RPMI7951 (cell line): ENCODE results near the gene RNF169. TPM values are rescaled to one million over a fixed set of nuclear protein-coding genes. Genes with fewer than 3 reads are reported as not detected.
"Not testable (repeated sequence)": the region's sequence is repeated elsewhere in the genome, so short reads cannot be mapped to it uniquely, and the experiment has no call there.

Experiments
- DNase-seq: peaks from one replicate; pipeline ENCODE4 v3.0.0-alpha.2; 2012; ENCODE audit warnings: low read depth
- total RNA-seq: library from RNA; depleted of rRNA; stranded (reverse); fragments of >200 nt; shearing (Covaris generic); gene quantifications from 2 replicates; pipeline ENCODE4 v1.2.3, GENCODE V29; 2014

The RNF169 gene
- total RNA-seq, 1 experiment from 2014 or later: 9.3 TPM

DNA sequence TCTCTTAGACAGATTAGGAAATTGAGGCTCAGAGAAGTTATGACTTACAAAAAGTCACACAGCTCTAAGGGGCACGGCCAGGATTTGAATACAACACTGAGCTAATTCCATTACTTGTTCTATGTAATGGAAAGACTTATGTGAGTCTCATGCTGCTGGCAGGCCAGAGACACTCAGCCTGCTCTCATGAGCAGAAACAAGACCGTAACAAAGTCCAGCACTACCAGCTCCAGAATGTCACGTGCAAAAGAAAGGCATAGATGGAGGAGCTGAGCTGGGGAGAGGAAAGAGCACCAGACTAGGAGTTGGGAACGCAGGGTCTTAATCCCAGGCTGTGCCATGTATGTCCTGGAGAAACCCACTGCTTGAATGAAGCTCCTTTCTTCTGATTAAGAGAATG lies 19.3 kb upstream of the RNF169 start:
- no peak for DNase-seq

DNA sequence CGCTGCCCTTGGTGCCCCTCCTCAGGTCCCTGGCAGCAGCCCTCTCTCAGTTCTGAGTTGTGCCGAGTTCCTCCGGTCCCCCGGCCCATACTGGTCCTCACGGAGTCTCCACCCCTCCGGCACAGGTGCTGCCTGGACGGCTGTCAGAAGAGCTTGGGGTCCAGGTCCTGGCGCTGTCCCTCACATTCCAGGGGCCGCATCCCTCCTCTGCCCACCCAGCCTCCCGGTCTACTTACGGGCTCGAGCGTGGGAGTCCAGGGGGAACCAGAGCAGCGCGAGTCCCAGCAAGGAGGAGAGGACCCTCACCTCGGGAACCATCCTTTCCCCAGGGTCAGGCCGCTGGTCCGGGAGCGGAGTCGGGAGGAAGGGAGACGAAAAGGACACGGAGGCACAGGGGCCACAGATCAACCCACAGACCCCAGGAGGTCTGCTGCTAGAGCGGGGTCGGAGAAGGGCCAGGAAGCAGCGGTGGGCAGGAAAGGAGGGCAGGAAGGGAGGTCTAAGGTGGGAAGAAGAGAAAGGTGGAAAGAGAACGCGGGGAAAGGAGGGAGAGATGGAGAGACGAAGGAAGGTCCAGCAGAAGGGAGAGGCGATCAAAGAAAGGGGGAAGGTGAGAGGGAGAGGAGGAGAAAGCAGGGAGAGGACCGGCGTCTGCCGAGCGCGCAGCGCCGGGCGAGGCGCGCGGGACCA lies 17.9 kb upstream of the RNF169 start:
- no peak for DNase-seq

DNA sequence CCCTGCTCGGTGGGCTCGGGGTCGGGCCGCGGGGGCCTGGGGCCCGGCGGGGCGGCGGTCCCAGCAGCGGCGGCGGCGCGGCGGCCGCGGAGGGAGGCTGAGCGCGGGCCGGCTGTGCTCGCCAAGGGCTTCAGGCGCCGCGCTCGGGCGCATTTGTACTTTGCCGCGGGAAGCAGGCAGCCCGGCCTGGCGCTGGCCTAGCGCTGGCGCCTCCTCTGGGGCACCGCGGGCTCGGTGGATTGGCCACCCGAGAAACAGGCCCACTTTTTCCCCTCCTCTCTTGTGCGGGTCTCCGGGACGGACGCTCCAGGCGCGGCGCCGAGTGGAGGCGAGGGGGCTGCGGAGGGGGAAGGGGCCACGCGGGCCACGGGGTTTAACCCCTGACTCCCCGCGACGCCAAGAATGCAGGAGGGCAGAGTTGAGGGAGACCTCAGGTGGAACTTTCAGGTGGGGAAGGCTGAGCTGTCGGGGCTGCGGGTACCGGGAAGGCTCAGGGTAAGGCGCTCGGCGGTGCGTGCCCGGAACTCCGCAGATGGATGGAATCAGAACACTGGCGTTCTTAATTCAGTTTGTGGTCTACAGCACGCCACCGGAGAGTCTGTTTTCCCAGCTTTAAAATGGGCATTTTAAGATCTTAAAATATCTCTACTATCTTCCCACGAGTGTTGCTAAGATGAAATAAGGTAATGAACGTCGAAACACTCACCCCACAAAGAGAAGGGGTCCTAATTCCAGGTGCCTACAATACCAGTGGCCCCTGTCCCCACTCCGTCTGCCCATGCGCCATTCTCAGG lies 17.2 kb upstream of the RNF169 start, which contains the start of gene CHRDL2:
Gene CHRDL2, minus strand, starts transcription at position 126 of the 794 bp plus-strand sequence. CDS start 538 bp downstream, outside the sequence.
- DNase-seq: no peak

DNA sequence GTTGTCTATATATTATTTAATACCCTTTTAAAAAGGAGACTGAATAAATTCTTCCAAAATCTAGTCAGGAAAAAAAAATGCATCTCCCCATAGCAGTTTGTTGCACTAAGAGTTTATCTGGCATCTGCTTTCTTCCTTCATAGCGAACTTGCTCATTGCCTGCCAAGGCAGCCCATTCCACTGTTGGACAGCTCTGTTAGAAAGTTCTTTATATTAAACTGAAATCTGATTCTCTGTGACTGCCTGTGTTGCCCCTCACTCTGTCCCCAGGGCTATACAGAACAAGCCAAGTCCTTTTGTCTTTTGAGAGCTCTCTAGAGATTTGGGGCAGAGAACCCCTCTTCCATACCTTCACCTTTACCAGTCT lies 14.1 kb upstream of the RNF169 start:
- no peak for DNase-seq

DNA sequence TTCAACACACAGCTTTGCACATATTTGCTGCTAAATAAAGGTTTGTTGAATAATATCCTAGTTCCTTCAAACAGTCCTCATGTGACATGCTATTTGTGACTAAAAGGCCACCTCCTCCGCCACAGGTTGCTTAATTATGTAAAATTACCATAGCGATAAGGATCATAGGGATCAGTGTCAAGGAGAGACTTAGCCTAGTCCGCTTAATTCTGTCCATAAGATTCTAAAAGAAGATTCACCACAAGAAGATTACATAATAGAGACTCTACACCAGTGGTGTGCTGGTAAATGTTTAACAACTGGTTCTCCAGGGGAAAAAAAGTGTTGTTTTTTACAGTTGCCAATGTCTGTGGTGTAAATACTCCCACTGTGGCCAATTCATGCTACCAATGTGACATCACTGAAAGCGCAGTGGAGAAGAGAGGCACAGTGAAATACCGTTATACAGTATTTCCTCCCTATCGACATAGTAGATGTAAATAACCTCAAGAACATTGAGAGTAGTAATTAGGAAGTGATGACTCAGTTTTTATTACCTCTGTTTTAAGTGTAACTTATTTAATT lies 13.2 kb upstream of the RNF169 start:
- no peak for DNase-seq

DNA sequence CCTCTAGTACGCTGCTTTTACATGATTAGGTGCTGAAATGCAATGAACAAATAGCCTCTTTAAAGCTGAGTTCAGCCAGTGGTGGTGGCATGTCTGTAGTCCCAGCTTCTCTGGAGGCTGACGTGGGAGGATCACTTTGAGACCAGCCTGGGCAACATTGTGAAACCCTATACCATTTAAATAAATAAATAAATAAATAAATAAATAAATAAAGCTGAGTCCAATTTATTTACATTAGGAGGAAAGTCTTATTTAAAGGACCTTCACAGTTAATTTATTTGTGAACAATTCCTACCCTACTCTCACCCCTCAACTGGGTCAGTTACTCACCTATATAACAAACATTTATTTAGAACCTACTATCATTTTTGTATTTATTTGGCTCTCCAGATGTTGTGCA lies 12.6 kb upstream of the RNF169 start:
- no peak for DNase-seq

DNA sequence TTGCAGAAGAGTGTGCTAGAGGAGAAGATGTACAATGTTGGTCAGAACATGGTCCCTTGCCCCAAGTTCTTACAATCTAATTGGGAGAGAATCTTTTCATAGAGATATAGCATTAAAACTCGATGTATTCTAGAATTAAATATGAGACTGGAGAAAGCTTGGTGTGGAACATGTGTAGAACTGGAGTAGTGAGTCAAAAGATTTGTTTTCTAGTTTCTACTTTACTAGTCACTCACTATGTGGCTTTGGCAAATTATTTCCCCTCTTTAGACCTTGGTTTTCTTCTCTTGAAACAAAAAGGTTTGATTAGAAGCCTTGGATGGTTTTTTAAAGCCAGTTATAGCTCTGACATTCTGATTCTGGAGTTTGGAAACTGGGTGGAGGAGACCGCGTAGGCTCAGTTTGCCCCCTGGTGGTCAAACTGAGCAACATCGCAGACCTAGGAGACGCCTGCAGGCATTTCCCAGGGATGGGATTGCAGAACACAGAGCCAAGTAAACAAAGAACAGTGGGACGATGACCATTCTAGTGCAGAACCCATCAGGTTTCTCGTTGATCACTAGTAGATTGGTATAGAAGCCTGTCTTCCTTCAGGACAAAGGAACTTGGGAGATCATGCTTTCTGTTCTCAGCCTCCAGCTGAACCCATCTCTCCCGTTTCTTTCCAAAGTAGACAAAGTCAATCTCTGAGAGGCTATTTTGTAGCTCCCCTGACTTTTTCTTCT lies 8.9 kb upstream of the RNF169 start:
- DNase-seq: peak; percentile 69

DNA sequence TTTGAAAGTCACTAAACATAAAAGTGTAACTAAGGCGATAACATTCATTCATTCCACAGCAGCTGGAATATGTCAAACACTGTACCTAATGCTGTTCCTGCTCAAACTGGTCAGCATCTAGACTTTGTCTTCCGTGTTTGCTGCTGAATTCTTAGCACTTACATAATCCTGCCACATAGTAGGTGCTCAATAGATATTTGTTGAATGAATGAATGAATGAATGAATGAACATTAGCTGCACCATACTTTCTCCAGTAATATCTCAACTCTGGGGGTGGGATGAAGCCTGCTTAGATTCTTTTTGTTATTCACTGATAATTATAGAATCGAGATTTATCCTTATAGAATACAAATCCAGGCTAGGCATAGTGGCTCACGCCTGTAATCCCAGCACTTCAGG lies 6.6 kb upstream of the RNF169 start:
- no peak for DNase-seq

DNA sequence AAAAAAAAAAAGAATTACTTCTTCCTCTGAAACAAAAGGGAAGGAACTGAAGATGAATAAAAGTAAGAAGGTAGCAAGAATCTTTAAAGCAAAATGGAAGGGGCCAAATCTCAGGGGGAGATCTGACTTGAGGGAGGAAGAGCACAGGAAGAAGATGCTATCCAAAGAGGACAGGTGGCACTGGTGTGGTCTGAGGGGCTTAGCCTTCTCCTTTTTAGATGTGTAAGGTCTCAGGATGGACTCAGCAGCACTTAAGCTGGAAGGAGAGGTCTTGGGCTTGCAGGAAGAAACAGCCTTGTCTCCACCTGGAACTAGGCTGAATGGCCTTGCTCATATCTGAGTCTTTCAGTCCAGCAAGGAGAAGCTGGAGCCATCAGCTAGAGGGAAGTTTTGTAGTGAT lies 5.0 kb upstream of the RNF169 start:
- DNase-seq: no peak

DNA sequence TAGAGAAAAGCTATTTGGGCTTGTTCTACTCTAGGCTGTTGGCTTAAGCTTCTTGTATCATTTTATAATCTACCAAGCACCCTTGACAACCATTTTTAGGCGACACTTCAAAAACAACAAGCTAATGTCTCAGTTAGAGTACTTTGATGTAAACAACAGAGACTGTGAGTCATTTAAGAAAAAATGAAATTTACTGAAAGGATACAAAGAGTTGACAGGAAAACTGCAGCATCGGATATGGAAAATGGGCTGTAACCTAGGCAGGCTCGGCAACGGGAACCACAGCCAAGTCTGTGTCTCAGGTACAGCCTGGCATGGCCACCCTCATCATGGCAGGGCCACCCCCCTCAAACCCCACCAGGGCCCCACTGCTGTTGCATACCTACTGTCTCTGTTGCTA lies 4.4 kb upstream of the RNF169 start:
- no peak for DNase-seq

DNA sequence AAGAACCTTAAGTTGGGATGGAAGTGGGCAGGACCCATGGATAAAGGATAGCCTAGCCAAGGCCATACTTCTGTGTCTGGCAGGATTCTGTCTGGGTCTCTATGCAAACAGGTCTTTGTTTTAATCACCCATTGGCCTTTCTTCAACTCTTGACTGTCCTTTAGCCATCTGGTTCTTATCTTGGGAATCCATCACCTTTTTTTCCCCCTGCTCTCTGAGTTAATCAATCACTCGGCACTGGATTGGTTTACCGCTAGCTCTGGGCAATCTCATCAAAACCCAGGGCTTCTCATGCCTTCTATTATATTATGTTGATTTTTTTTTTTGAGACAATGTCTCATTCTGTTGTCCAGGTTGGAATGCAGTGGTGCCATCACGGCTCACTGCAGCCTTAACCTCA lies 1.8 kb upstream of the RNF169 start:
- DNase-seq: no peak

DNA sequence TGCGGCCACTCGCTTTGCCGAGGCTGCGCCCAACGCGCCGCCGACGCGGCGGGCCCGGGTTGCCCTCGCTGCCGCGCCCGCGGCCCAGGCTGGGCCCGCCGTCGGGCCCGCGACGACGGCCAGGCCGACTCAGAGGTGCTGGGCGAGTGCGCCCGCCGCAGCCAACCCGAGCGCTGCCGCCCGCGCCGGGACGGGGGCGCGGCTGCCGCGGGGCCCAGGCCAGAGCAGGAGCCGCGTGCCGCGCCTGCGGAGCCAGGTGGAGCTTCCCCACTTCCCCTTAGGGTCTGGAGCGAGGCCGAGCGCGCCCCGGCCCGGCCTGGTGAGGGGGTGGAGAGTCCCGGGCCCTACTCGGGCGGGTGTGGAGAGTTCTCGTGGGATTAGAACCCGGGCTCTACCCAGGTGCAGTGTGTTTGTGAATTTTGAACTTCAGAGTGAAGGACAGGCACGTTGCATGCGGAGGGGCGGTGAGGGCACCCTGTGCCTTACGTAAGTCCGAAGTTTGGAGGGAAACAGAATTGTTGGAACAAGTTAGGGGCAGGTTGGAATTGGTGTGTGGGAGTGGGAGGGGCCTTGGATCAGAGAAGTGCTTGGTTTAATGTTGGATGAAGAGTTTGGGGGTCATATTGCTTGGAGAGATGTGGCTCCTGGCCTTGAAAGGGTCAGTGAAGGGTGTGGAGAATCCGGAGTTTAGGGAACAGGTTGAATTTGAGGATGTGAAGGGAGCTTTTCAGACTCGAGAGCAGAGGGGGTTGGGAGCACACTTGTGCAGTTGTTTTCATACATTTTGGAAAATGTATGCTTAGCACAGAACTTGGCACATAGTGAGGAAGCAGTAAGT lies 697 bp downstream of the RNF169 start:
- peak; percentile 50 for DNase-seq

DNA sequence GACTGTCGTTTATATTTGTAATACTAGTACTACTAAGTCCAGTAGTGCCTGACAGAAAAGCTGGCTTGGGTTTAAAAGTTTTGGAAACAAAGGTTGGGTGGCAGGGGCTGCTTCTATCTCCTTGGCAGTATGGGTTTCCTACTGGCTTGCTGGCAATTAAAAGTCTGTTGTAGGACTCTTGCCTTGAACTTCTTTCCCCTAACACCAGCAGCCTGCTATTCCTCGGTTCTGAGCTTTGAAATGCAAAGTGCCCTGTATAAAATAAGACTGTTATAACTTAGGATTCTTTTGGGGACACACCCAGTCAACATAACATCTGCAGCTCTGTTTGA lies 1.3 kb downstream of the RNF169 start:
- no peak for DNase-seq

DNA sequence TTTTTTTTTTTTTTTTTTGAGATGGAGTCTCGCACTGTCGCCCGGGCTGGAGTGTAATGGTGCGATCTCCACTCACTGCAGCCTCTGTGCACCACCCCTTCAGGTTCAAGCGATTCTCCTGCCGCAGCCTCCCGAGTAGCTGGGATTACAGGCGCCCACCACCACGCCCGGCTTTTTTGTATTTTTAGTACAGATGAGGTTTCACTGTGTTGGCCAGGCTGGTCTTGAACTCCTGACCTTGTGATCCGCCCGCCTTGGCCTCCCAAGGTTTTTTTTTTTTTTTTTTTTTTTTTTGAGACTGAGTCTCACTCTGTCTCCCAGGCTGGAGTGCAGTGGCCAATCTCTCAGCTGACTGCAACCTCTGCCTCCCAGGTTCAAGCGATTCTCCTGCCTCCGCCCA lies 1.9 kb downstream of the RNF169 start:
- DNase-seq: not testable (repeated sequence)

DNA sequence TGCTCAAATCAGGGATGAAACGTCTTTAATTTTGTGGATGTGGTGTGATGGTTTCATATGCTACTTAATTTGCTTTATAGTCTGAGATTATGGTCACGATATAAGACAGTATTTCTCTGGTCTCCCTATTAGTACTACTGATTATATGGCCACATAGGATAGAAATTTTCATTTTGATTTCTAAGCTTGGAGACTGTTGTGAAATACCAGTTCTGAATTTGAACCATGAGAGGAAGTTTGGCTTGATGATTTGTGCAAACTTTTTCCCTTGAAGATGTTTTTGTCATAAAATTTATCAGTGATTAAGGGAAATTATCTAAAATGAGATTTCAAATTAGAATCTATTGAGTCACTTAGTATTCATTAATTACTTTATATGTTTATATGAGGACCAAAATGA lies 2.7 kb downstream of the RNF169 start:
- DNase-seq: no peak

DNA sequence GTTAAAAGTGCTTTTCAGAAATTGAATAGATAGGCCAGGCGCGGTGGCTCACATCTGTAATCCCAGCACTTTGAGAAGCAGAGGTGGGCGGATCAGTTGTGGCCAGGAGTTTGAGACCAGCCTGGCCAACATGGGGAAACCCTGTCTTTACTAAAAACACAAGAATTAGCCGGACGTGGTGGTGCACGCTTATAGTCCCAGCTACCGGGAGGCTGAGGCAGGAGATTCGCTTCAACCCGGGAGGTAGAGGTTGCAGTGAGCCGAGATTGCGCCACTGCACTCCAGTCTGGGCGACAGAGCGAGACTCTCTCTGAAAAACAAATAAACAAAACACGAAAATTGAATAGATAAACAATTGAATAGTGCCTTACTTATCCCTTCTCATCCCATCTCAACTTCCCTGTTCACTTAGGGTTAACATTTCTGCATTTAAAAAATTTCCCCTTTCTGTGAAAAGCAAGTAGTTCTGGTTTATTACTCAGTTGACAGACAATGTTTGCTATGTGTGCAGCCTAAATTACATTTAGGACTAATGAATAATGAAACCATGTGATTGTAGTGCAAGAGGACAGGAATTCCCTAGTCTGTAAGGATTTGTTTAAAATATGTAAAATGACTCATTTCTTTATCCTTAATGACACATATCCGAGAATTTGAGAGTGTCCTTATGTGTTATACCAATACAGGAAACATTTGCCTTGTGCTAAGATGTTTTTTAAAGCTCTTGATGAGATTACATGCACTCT lies 6.0 kb downstream of the RNF169 start:
- DNase-seq: peak; percentile 67

DNA sequence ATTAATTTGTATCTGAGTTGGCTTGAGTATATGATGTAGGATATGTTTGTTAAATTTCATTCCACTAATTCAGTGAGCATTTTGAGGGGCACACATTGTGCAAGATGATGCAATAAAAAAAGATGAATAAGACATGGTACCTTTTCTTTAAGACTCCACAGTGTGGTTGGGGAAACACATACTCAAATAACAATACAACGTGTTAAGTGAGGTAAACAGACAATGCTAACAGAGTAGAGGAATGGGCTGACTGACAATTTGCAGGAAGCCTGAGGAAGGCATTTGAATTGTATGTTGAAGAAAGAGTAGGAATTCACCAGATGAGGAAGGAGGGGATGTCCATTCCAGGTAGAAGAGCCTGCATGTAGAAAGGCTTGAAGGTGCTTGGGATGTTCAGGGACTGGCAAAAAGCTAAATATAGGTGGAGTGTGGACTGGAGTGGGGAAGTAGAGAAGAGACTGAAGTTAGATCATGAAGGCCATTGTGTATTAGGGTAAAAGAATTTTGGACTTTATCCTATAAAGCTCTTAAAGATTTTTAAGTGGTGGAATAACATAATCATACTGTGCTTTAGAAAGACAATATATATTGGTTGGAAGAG lies 6.8 kb downstream of the RNF169 start:
- DNase-seq: no peak

DNA sequence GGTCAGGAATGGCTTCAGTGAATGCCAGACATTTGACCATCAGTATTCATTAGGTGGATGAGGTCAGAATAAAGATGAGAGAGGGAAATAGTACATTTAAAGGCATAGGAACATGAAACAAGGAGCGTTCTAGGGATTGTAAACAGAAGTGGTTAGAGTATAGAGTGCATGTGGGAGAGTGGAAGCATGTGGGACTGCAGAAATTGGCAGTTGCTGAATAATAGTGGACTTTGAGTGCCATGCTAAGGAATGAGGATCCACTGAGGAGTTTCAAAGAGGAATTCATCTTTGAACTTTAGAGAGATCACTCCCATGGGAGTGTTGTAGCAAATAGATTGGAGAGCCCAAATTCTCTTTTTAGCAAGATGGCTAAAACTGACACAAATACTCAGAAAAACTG lies 7.9 kb downstream of the RNF169 start:
- DNase-seq: no peak

DNA sequence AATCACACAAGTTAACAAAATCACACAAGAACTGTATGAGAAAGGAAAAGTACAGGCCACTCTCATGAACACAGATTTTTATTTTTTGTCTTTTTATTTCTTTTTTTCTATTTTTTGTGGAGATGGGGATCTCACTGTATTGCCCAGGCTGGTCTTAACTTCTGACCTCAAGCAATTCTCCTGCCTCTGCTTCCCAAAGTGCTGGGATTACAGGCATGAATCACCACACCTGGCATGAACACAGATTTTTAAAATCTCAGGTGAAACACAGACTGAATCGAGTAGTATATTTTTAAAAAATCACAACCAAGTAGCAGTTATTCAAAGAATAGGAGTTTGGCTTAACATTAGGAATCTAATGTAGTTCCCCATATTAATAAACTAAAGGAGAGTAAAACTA lies 18.3 kb downstream of the RNF169 start:
- no peak for DNase-seq

DNA sequence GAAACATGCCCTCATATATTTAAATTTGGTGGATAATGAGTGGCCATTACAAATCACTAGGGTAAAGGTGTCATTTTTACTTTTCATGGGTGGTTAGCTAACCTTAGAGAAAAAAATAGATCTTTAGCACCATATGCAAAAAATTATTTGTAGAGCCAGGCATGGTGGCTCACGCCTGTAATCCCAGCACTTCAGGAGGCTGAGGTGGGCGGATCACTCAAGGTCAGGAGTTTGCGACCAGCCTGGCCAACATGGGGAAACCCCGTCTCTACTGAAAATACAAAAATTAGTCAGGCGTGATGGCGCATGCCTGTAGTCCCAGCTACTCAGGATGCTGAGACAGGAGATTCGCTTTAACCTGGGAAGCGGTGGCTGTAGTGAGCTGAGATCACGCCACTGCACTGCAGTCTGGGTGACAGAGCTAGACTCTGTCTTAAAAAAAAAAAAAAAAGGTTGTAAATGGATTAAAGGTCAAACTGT lies 19.6 kb downstream of the RNF169 start:
- DNase-seq: not testable (repeated sequence)
